Body of pancreas (tissue), 4 donors: ENCODE data around the gene NSFL1C. TPM values are rescaled to one million over a fixed set of nuclear protein-coding genes. Genes with fewer than 3 reads are reported as not detected.
A peak's percentile ranks its signal among the peaks of the same experiment; 100 is the strongest.

Source experiments
- ATAC-seq: fragments of 150-250 bp; one replicate; pipeline ENCODE4 v1.9.1; 2016
- DNase-seq, 4 donors: peaks; one replicate each; pipeline ENCODE4 v3.0.0-alpha.2; 2019
- H3K27ac ChIP-seq, 4 donors: fragments of 200-600 bp; sonication (generic); 1 replicate in 3 of 4; 2 replicates in 1 of 4; pipeline versions ENCODE4 v1.5.1 to v1.6.1; 2016 to 2019; ENCODE audit warnings: mild to moderate bottlenecking in 1 of 4, mixed read lengths in 1 of 4, moderate library complexity in 1 of 4
- H3K27me3 ChIP-seq, 2 donors: fragments of 200-600 bp; sonication (generic); one replicate each; pipeline ENCODE4 v1.6.0; 2016; ENCODE audit warnings: mild to moderate bottlenecking in 1 of 2
- H3K36me3 ChIP-seq, 2 donors: fragments of 200-600 bp; sonication (generic); replicated peaks in 1 of 2; 2 replicates each; pipeline ENCODE4 v1.5.1; 2016; ENCODE audit warnings: low read depth in 2 of 2; ENCODE audit not compliant: insufficient read depth in 1 of 2
- H3K4me1 ChIP-seq: fragments of 200-600 bp; sonication (generic); one replicate; pipeline ENCODE4 v1.6.0; 2016
- H3K4me3 ChIP-seq, 2 donors: fragments of 200-600 bp; sonication (generic); 1 replicate in 1 of 2; 2 replicates in 1 of 2; pipeline ENCODE4 v1.5.1; 2016 to 2019
- H3K9me3 ChIP-seq, 3 donors: fragments of 200-600 bp; sonication (generic); 1 replicate in 2 of 3; 2 replicates in 1 of 3; pipeline ENCODE4 v1.5.1; 2016
- POLR2A ChIP-seq, 3 donors: fragments of 450-650 bp; IDR thresholded peaks; one replicate each; pipeline ENCODE4 v1.6.1; 2016; ENCODE audit warnings: antibody characterized with exemption in 3 of 3, mild to moderate bottlenecking in 2 of 3
- WGBS, 2 donors: methylation state at CpG; one replicate each; pipeline ENCODE4 v1.1.5; 2017; 5-methylcytosine and 5-hydroxymethylcytosine counted together
- intact Hi-C: fragments of 100-400 bp; cut with DNase I; formaldehyde crosslinking; loops from one replicate; pipeline ENCODE4 v1.15.1; 2023
- total RNA-seq, 2 donors: library from RNA; depleted of rRNA; stranded (reverse); fragments of >200 nt; gene quantifications; one replicate each; pipeline ENCODE4 v1.1.0, GENCODE V29; 2016
- TF ChIP-seq, protein P1 (sequence below), 7 experiments: fragments of 450-650 bp in 4 of 7; fragments of 200-600 bp in 3 of 7; sonication (generic) in 3 of 7; IDR thresholded peaks; one replicate each; pipeline ENCODE4 v1.5.1; 2016 to 2019; ENCODE audit warnings: antibody characterized with exemption in 7 of 7

Gene NSFL1C
- total RNA-seq, 2 donors from 2014 or later = 23.1 to 33.7 TPM

DNA sequence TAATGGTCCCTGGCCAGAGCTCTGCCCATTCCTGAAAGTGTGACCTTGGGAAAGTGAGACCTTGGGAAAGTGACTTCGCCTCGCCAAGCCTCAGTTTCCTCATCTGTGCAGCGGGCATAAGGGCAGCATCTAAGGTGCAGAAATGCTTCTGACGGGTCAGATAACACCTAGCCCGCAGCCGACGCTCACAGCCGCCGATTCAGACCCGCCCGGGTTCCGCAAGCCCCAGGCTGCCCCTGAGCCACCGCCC is 74.3 kb downstream of the NSFL1C start:
- intact Hi-C loops = loop anchor here (10.0 kb wide), 1 partner anchor 72 kb away; the partner anchor contains the start of gene NSFL1C
- peak in 2 of 4 donors; percentile 13 to 34 for DNase-seq
- H3K36me3 ChIP-seq = no peaks in the 10 kb centered on the region
- H3K27me3 ChIP-seq = no peaks in the 10 kb centered on the region
- no peak for ATAC-seq
- H3K27ac ChIP-seq = peak overlapping the region; percentile 19 to 82 (median 72)
- H3K9me3 ChIP-seq = no peaks in the 10 kb centered on the region
- peak overlapping the region; percentile 73 to 79 for H3K4me3 ChIP-seq
- H3K4me1 ChIP-seq = peaks cover 46% of the 10 kb centered on the region
- WGBS, 2 donors = 0% methylated on average over 13 of the region's 13 CpGs; no CpG with 5 or more reads in 1 of the 2 donors
- TF ChIP-seq, protein P1, sequence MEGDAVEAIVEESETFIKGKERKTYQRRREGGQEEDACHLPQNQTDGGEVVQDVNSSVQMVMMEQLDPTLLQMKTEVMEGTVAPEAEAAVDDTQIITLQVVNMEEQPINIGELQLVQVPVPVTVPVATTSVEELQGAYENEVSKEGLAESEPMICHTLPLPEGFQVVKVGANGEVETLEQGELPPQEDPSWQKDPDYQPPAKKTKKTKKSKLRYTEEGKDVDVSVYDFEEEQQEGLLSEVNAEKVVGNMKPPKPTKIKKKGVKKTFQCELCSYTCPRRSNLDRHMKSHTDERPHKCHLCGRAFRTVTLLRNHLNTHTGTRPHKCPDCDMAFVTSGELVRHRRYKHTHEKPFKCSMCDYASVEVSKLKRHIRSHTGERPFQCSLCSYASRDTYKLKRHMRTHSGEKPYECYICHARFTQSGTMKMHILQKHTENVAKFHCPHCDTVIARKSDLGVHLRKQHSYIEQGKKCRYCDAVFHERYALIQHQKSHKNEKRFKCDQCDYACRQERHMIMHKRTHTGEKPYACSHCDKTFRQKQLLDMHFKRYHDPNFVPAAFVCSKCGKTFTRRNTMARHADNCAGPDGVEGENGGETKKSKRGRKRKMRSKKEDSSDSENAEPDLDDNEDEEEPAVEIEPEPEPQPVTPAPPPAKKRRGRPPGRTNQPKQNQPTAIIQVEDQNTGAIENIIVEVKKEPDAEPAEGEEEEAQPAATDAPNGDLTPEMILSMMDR (IDR thresholded peaks at IDR 0.05) = no peak
- no peak for TF ChIP-seq POLR2A (IDR thresholded peaks at IDR 0.05)

Other genes starting within 250 kb of the NSFL1C start
- not detected for gene RAD21L1, start 240.8 kb downstream of the NSFL1C start, total RNA-seq
- 1 to 10 TPM; 3.3 to 3.4 TPM for gene SNPH, start 200.6 kb downstream of the NSFL1C start, total RNA-seq
- 10 to 100 TPM; 14.8 to 20.0 TPM for gene SDCBP2, start 137.7 kb downstream of the NSFL1C start, total RNA-seq
- gene FKBP1A, start 73.8 kb downstream of the NSFL1C start, total RNA-seq = 10 to 100 TPM; 47.5 to 57.7 TPM
- gene SIRPB2, start 24.6 kb upstream of the NSFL1C start, total RNA-seq = 1 to 10 TPM in 1 of 2 donors, under 1 TPM in 1; 0.33 to 2.3 TPM
- not detected for gene SIRPD, start 90.9 kb upstream of the NSFL1C start, total RNA-seq
- gene SIRPB1, start 153.2 kb upstream of the NSFL1C start, total RNA-seq = 10 to 100 TPM in 1 of 2 donors, 1 to 10 TPM in 1; 1.3 to 14.2 TPM
- gene SIRPG, start 190.9 kb upstream of the NSFL1C start, total RNA-seq = not detected